NOMO-1 treated with DMSO at 0.1 percent for 48 hours (cell line): Measurements from ENCODE around the gene OR2A5.
"Not testable (repeated sequence)": the region's sequence is repeated elsewhere in the genome, so short reads cannot be mapped to it uniquely, and the experiment has no call there.

Source experiments
- DNase-seq: peaks from one replicate; lab custom pipeline; 2025; ENCODE audit not compliant: unreplicated experiment; lab: John Stamatoyannopoulos, UW

Gene OR2A5

GRCh38 chr7:144032985-144033709, 15.6 kb upstream of the OR2A5 start:
- no peak for DNase-seq

- DNase-seq, result no peak
Observed at GRCh38 chr7:144035385-144035784, 13.4 kb upstream of the OR2A5 start.

- DNase-seq, result no peak
Observed at GRCh38 chr7:144036302-144036885, 12.4 kb upstream of the OR2A5 start.

GRCh38 chr7:144037414-144038035, 11.2 kb upstream of the OR2A5 start:
- no peak for DNase-seq

GRCh38 chr7:144038887-144039286, 9.9 kb upstream of the OR2A5 start:
- DNase-seq, result no peak

GRCh38 chr7:144049491-144049890, 743 bp downstream of the OR2A5 start:
- DNase-seq, result no peak

GRCh38 chr7:144050093-144050492, 1.3 kb downstream of the OR2A5 start:
- no peak for DNase-seq

- DNase-seq, result not testable (repeated sequence)
Observed at GRCh38 chr7:144050884-144051283, 2.1 kb downstream of the OR2A5 start.

- DNase-seq, result no peak
Observed at GRCh38 chr7:144057954-144058353, 9.2 kb downstream of the OR2A5 start.

GRCh38 chr7:144063710-144064109, 15.0 kb downstream of the OR2A5 start:
- no peak for DNase-seq

- no peak for DNase-seq
Observed at GRCh38 chr7:144069511-144069910, 20.8 kb downstream of the OR2A5 start, which contains the start of gene OR2A25. TSS of gene OR2A25 (plus strand) at chr7:144069811. CDS start at chr7:144074220, 4,409 bp downstream.

- DNase-seq, result no peak
Observed at GRCh38 chr7:144069953-144070352, 21.2 kb downstream of the OR2A5 start.

- DNase-seq, result no peak
Observed at GRCh38 chr7:144074374-144074773, 25.6 kb downstream of the OR2A5 start.

GRCh38 chr7:144085978-144086377, 37.2 kb downstream of the OR2A5 start, which contains the start of gene OR2A12:
TSS of gene OR2A12 (plus strand) at chr7:144086278. CDS start at chr7:144095108, 8,830 bp downstream.
- DNase-seq, result no peak

GRCh38 chr7:144086730-144087129, 38.0 kb downstream of the OR2A5 start:
- DNase-seq, result no peak

GRCh38 chr7:144087230-144087629, 38.5 kb downstream of the OR2A5 start:
- DNase-seq, result no peak

GRCh38 chr7:144090667-144091066, 41.9 kb downstream of the OR2A5 start:
- no peak for DNase-seq

- DNase-seq, result no peak
Observed at GRCh38 chr7:144098776-144099175, 50.0 kb downstream of the OR2A5 start.

GRCh38 chr7:144100607-144101006, 51.9 kb downstream of the OR2A5 start:
- no peak for DNase-seq

- DNase-seq, result no peak
Observed at GRCh38 chr7:144102041-144102440, 53.3 kb downstream of the OR2A5 start.

- DNase-seq, result no peak
Observed at GRCh38 chr7:144105211-144105610, 56.5 kb downstream of the OR2A5 start.
